GM21825 (cell line): Measurements from ENCODE around the gene KIF11.

Experiments
- ATAC-seq: cut with Tn5 transposase; IDR thresholded peaks from one replicate; pipeline ENCODE4 v1.9.1; 2021; ENCODE audit warnings: mild to moderate bottlenecking, moderate library complexity; ENCODE audit not compliant: unreplicated experiment

KIF11 gene

GRCh38 chr10:92667078-92667477 lies 74.1 kb downstream of the KIF11 start:
- ATAC-seq: no peak

GRCh38 chr10:92677708-92678107 lies 84.8 kb downstream of the KIF11 start:
- ATAC-seq: no peak

- no peak for ATAC-seq
Measured at GRCh38 chr10:92678206-92678605, 85.3 kb downstream of the KIF11 start.

- ATAC-seq: no peak
Measured at GRCh38 chr10:92681306-92681834, 88.4 kb downstream of the KIF11 start.

- no peak for ATAC-seq
Measured at GRCh38 chr10:92688573-92688926, 95.6 kb downstream of the KIF11 start.

- ATAC-seq: no peak
Measured at GRCh38 chr10:92688927-92689662, 96.2 kb downstream of the KIF11 start.

- ATAC-seq: no peak
Measured at GRCh38 chr10:92689663-92690210, 96.8 kb downstream of the KIF11 start, which contains the start of gene HHEX. TSS of gene HHEX (plus strand) at chr10:92689955. CDS start at chr10:92689987, 32 bp downstream.

GRCh38 chr10:92690211-92690914 lies 97.4 kb downstream of the KIF11 start:
- ATAC-seq: no peak

GRCh38 chr10:92690915-92691590 lies 98.1 kb downstream of the KIF11 start:
- ATAC-seq: no peak

GRCh38 chr10:92691591-92692079 lies 98.7 kb downstream of the KIF11 start:
- ATAC-seq: no peak

GRCh38 chr10:92692080-92692671 lies 99.2 kb downstream of the KIF11 start:
- no peak for ATAC-seq

GRCh38 chr10:92692697-92693533 lies 100.0 kb downstream of the KIF11 start:
- ATAC-seq: no peak

GRCh38 chr10:92693534-92693893 lies 100.6 kb downstream of the KIF11 start:
- no peak for ATAC-seq

GRCh38 chr10:92695679-92696605 lies 103.0 kb downstream of the KIF11 start:
- ATAC-seq: no peak

GRCh38 chr10:92696606-92697383 lies 103.9 kb downstream of the KIF11 start:
- ATAC-seq: no peak

GRCh38 chr10:92697663-92698511 lies 105.0 kb downstream of the KIF11 start:
- no peak for ATAC-seq

- ATAC-seq: no peak
Measured at GRCh38 chr10:92699193-92699517, 106.2 kb downstream of the KIF11 start.
